Activated CD8-positive, alpha-beta memory T cell treated with anti-CD3 and anti-CD28 coated beads, Interleukin-2, amount 50 U/mL, for 24 hours (primary cell): Measurements from ENCODE around the gene OSBP2.

Experiments used
- DNase-seq: peaks from one replicate; pipeline ENCODE4 v3.0.0-alpha.2; 2020; ENCODE audit errors: extremely low read depth

OSBP2 gene

GRCh38 chr22:30843245-30843644 is 148.6 kb downstream of the OSBP2 start:
- no peak for DNase-seq

DNA sequence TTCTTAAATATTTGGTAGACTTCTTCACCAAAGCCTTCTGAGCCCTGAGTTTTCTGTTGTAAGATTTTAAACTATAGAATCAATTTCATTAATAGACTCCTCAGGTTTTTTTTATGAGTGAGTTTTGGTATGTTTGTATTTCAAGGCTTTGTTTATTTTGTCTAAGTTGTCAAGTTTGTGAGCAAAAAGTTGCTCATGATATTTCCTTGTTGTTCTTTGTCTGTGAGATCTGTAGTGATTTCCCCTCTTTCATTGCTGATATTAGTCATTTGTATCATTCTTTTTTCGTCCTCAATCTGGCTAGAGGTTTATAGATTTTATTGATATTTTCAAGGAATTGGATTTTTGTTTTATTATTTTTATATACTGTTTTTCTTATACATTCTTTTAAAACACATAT is 152.9 kb downstream of the OSBP2 start:
- no peak for DNase-seq

DNA sequence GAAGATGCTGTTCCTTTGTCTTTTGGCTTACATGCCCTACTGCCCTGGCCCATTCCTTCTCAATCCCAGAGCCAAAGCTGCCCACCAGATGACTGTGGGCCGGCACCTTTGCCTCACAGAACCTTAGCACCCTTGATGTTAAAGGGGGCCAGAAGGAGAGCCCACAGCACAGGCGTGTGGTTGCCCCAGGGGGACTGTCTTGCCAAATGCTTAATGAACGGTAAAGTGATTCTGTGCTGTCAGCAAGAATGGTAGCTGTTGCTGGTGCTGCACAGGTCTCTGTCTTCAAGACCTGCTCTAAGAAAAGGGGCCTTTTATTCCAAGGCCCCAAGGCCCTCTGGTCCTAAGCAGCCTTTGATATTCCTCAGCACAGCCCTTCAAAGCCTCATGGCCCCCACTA is 160.6 kb downstream of the OSBP2 start:
- DNase-seq = no peak

DNA sequence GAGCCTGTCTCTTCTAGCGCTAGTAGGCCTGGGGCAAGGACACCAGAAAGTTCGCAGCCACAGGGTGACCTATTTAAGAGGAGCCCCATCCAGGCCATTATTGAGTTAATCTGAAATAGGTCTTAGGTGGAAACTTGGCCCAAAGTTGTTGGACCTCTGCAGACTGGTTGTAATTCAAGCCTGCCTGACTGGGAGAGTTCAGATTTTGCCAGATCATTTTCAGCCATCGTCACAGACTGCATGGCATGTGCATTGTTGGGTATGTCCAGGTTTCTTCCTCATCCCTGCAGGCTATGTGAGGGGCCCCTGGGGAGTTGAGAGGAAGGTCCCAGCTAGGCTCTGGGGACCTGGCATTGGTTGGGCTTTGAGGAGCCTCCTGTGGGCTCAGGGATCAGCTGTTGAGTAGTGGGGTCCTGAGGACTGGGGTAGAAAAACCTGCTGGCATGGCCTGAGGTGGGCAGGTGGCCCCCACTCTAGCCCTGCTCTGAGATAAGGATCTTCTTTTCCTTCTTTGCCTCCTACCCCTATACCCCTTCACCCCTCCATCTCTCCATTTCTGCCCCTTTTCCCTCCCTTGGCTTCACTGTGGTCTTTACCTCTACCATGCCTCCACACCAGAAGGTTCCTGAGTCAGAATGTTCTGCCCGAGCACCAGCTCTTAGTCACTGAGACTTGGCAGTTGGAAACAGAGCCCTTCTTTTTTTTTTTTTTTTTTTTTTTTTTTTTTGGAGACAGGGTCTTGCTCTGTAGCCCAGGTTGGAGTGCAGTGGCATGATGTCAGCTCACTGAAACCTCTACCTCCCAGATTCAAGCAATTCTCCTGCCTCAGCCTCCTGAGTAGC is 161.2 kb downstream of the OSBP2 start:
- DNase-seq = no peak

DNA sequence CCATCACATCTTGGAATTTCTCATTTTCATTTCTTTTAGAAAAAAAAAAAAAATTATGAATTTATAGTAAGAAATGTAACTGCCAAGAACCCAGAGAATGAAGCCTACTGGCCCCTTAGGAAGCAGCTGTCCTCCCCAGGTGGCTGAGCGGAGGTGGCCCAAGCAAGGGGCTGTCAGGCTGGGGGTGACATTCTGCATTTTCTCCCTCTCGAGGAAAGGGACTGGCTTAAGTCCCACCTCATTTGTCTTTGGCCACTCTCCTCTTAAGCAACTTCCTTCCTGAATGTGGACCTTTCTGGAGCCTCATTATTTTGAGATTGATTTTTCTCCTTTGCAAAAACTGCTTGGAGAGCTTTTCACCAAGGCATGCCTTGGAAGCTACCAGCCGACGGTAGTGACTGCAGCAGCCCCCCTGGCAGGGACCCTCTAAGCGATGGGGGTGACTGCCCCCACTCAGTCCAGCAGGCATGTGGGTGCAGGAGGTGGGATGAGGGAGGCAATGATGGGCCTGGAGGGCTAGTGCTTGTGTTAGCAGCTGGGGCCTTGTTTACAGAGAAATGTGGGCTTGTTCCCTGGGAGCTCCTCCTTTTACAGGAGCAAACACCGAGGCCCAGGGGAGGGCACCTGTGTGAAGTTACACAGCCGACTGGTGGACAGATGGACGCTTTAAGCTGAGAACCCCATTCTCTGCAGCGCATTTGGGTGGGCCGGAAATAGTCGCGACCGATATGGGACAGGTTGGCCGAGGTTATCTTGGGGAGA is 162.2 kb downstream of the OSBP2 start:
- no peak for DNase-seq

GRCh38 chr22:30857791-30858190 is 163.1 kb downstream of the OSBP2 start:
- DNase-seq = no peak

DNA sequence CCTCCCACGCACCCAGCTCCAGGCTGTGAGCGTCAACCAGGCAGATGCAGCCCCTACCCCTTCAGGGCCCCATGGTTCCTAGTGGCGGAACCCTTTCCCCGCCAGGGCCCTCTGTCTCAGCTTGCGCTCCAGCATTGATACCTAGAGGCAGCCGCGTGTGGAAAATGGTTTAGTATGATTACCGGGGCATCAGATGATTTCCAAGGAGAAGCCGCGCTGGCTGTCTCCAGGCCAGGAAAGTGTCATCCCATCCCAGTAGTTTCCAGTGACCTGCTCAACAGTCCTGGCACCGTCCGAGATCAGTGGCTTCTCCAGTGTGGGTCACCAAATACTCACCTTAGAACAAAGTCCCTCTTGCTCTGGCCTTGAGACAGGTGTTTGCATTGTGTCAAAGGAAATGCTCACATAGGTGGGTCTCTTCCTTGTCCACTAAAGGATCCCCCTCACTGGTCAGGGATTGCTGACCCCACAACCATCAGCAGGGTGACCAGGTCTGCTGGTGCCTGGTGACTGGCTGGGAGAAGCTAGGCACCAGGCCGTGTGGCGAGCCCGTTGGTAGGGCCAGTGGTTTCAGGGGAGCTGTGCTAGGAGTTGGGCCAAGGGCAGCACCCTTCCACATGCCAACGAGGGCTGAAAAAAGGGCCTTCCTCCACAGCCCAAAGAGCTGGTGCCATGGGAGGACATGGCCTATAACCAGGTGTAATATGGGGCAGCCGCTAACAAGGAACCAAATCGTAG is 164.5 kb downstream of the OSBP2 start:
- no peak for DNase-seq

DNA sequence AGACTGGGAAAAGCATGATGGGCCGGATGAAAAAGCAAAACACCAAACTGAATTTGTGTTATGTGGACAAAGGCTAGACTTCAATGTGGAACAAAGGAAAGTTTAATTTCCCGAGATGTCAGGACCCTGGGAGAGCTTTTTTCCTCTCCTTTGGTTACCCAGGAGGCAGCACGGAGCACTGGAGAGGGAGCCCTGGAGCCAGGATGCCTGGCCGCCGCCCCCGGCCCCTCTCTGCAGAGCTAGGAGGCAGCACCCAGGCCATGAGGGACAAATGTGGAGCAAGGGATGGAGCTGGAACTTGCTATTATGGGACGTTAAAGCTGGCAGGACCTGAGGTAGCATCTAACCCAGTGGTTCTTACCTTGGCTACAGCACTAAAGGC is 165.0 kb downstream of the OSBP2 start:
- no peak for DNase-seq

DNA sequence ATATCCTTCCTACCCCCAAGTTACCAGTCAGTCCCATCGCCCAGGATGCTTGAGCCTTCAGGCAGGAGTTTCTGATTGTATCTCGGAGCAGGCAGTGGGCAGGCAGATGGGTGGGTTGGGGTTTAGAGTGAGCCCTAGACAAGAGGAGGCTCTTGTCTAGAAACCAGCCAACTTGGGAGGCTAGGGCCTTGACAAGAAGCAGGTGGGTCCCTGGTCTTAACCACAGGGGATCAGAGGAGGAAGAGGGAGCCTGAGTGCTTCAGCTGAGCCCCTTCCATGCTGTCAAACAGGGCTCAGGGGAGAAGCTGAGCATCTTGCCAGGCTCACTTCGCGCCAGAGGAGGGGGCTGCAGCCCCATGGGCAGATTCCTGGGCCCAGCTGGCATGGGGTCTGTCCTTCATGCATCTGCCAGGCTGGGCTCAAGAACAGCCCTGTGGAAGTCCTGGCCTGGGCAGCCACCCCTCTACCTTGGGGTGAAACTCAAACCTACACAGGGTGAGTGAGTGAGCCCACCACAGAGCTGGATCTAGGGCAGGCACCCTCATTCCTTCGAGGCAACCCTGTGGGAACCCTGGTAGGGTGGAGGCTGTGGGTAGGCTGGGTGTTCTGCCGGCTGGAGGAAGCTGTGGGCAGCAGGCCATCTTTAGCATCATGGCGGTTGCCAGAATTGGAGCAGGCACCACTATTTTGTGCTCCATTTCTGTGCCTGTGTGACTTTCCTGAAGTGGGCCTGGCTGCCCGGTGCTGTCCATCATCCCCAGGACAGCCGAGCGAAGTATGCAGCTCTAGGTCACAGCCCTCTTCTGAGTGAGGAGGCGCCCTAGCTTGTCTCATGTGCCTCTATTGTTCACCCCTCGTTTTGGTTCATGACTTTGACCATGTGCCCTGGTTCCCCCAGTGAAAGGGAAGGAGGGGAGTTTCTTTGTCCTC is 165.8 kb downstream of the OSBP2 start:
- DNase-seq = no peak

- DNase-seq = no peak
Observed at GRCh38 chr22:30861131-30861530, 166.5 kb downstream of the OSBP2 start.

DNA sequence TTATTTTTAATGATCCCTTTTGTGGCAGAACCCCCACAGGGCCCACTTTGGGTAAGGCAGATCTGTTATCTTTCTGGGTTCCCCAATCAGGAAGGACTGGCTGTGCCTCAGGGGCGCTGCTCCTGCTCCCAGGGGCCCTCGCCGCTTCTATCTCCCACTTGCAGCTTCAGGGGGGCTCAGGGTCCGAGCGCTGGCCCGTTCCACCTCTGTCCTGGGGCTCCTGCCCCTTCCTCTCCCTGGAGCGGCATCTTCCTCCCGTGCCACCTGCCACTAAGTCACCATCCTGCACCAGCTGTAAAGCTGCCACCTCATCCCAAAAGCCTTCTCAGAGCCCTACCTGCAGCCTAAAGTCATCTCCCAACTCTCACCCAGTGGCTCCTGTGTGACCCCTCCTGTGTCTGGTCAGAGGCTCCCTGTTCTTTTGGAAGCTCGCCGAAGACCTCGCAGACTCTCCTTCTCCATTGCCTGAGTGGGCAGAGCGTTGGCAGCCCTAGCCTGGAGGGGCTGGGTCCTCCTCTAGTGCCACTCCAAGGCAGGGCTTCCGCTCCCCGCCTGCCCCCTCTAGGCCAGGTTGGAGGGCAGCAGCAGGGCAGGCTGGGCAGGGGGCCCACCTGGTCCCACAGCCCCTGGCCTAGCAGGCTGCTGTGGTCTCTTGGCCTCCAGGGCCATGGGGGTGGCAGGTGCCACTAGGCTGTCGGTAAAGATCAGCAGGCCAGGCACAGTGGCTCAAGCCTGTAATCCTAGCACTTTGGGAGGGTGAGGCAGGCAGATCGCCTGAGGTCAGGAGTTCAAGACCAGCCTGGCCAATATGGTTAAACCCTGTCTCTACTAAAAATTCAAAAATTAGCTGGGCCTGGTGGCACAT is 167.2 kb downstream of the OSBP2 start:
- no peak for DNase-seq

DNA sequence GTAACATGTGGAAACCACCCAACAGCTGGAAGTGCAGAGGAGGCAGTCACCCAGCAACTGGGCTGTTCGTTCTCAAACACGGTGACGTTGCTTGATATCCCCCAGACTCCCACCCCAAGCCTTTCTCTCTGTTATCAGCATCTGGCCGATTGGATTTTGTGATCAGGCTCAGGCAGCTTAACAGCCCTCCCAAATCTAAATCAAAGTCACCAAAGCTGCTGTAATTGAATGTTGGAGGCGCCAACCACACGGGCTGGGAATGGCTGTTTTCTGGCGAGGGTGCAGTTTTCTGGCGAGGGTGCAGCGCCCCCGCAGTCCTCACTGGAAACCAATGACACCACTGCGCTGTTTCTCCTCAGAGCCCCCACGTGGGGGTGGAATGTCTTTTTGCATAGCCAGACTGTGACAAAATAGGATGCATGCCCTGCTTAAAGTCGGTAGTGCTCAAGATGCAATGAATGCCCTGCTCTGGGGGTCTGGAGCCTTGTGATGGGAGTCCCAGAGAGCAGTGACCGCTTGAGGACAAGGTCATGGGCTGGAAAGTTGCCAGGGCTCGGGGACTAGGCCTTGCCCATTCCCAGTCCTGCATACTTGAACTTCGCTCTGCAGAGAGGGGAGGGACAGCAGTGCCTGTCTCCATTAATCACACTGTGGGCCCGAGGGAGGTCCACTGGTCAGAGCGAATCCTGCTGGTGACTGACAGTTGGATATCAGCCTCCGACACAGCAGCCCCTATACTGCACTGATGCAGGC is 168.6 kb downstream of the OSBP2 start:
- no peak for DNase-seq

DNA sequence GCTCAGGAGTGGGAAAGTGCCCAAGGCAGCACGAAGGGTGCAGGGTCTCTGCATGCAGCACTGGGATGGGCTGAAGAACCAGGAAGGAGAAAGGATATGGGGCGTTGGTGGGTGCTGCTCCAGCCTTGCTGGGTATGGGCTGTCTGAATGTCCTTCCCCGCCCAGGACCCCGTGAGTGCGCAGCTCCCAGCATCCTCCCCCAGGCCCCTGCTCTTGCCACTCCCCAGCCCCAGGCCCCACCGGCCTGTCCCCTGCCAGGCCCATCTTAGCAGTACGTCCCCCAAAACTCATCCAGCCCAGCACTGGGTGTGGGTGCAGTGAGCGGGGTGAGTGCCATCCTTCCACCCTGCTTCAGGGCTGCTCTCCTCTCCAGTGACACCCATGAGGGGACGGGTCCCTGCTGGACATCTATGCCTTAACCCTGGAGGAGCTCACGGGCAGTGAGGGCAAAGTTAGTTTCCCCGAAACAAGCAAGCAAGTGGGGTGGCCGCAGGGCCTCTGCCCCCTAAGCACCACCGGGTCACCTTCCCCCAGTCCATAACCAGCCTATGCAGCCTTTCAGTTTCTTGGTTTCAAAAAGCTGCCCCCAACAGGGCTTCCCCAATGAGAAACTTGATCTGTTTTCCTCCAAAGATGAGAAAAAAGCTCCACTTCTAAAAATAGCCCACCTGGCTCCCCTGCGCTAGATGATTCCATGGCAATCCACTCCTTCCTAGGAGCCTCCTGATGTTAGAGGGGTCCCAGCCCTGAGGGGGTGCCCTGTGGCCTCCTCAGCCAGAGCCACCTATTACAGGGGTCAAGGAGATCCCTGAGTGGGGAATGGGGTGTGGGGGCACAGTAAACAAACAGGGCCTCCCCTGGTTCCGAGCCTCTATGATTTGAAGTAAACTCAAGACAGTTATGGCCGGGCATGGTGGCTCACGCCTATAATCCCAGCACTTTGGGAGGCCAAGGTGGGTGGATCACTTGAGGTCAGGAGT is 170.1 kb downstream of the OSBP2 start:
- DNase-seq = no peak

DNA sequence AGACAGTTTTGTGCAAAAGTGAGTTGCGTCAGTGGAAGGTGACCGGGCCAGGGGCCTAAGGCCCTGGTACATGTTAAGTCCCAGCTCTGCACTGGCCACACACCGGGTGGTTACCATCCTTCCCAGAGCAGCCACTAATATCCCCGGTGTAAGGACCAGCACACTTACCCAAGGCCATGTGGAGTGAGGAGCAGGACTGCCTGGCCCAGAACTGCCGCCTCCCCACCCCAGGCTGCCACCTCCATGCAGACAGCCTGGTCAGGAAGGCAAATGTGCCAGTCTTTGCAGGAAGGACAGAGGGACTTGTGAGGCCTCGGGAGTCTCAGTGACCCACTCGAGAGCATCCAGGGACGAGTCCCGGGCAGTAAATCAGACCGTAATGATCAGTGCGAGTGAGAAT is 171.0 kb downstream of the OSBP2 start:
- no peak for DNase-seq

DNA sequence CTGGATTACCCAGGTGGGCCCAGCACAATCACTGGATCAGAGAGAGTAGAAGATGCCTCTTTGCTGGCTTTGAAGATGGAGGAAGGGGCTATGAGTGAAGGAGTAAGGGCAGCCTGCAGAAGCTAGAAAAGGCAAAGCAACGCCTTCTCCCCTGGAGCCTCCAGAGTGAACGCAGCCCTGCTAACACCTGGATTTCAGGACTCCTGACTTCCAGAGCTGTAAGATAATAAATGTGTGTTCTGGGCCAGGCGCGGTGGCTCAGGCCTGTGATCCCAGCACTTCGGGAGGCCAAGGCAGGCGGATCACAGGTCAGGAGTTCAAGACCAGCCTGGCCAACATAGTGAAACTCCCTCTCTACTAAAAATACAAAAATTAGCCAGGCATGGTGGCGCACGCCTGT is 171.5 kb downstream of the OSBP2 start:
- no peak for DNase-seq

DNA sequence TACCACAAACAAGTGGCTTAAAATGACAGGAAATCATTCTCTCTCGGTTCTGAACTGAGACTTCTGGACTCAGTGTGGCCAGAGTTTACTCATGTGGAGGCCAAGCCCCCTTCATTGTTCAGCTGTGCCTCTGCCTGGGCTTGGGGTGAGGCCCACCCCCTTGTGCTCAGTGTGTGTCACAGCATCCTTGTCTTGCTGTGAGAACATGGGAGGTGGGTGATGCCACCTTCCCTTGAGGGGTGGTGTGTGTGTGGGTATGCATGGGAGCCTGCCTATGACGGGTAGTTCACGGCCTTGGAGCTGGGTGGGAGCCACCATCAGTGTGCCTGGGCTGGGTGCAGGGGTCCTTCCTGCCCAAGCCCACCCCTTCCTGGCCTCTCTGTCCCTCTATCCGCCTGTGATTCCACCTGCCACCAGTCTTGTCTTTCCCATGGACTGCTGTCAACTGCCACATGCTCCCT is 172.2 kb downstream of the OSBP2 start:
- DNase-seq = no peak

DNA sequence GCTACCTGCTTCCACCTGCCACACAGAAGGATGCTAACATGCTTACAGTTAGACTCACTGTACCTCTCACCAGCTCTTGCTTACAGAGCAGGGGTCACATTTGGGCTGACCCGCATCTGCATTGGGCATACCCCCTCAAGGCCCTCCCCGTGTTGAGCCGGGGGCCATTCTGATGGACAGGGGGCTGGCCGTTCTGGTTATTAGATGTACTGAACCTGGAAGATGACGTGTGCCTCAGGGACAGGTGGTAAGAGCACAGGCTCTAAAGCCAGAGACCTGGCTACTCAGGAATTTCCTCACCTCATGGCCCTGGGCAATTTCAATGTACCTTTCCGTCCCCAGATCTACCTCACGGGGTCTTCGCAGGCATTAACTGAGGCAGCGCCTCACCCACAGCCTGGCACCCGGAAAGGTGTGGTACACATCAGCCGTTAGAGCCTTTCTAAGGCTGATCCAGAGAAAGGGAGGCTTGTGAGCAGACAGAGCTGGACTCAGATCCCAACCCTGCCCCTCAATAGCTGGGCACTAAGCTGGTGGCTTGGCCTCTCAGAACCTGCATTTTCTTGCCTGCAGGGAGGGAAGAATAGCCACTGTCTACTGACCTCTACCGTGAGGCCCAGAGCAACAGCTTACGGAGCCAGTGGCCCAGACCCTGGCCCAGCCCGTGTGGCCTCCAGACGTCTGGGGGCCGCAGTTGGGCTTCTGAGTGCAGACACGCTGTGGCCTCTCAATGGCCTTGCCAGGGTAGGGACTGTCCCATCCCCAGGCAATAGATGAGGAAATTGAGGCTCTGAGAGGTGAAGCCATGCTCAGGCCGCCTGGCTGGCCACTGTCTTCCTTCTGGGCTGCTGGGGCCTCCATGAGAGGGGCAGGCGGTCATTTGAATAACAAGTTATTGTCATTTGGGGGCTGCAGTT is 173.3 kb downstream of the OSBP2 start:
- DNase-seq = no peak
